VCaP (cell line): ENCODE data around the gene UBE4A.

Experiments
- H3K27ac ChIP-seq: fragments of 450-650 bp; 2 replicates; pipeline ENCODE4 v1.5.1; 2017
- TF ChIP-seq, protein P1 (sequence below): fragments of 450-650 bp; conservative IDR thresholded peaks from 2 replicates; pipeline ENCODE4 v1.5.1; 2017; ENCODE audit warnings: mild to moderate bottlenecking, moderate library complexity

Gene UBE4A

DNA sequence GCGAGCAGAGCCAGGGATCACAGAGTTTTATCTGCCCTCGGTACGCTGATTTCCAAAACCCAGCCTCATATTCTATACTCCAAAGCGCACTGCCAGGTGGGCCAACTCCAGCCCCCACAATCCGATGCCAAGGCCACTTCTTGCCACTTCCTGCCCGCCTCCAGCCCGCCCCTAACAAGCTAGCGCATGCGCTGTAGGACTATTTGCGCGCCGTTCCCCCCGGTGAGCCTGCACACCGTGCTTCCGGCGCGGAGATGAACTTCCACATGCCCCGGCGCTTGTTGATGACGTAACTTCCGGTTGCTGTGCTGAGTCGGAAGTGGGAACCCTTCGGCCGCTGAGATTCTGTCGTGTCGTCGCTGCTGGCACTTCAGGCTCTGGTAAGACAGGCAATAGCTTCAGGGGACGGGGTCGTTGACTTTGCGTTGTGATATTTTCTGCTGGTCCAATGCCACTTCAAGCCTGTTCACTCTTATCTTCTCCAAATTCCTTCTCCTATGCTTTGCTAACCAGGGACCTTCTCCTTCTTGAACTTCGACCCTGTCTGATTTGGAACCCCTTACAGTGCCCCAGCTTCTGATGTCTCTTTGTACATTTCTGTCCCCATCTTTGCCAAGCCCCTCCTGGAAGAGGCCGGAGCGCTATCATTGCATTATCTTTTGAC lies at the start of gene UBE4A:
Gene UBE4A, plus strand, starts transcription at position 306 of the 664 bp plus-strand sequence. CDS start 5,481 bp downstream, outside the sequence.
- peak within 1 kb of the TSS; percentile 69; the same call in 1 of the 2 replicates for H3K27ac ChIP-seq
- TF ChIP-seq, protein P1, sequence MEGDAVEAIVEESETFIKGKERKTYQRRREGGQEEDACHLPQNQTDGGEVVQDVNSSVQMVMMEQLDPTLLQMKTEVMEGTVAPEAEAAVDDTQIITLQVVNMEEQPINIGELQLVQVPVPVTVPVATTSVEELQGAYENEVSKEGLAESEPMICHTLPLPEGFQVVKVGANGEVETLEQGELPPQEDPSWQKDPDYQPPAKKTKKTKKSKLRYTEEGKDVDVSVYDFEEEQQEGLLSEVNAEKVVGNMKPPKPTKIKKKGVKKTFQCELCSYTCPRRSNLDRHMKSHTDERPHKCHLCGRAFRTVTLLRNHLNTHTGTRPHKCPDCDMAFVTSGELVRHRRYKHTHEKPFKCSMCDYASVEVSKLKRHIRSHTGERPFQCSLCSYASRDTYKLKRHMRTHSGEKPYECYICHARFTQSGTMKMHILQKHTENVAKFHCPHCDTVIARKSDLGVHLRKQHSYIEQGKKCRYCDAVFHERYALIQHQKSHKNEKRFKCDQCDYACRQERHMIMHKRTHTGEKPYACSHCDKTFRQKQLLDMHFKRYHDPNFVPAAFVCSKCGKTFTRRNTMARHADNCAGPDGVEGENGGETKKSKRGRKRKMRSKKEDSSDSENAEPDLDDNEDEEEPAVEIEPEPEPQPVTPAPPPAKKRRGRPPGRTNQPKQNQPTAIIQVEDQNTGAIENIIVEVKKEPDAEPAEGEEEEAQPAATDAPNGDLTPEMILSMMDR: no peak

GRCh38 chr11:118310271-118310670 lies 49.1 kb upstream of the UBE4A start:
- H3K27ac ChIP-seq: no peak overlapping the region
- TF ChIP-seq, protein P1: no peak

- H3K27ac ChIP-seq: no peak overlapping the region
These were observed 48.5 kb upstream of the UBE4A start for GRCh38 chr11:118310781-118311485.

GRCh38 chr11:118311518-118311917 lies 47.9 kb upstream of the UBE4A start:
- H3K27ac ChIP-seq: no peak overlapping the region
- TF ChIP-seq, protein P1: no peak

More at GRCh38 chr11:118310781-118311485, 48.5 kb upstream of the UBE4A start:
- TF ChIP-seq, protein P1: no peak

DNA sequence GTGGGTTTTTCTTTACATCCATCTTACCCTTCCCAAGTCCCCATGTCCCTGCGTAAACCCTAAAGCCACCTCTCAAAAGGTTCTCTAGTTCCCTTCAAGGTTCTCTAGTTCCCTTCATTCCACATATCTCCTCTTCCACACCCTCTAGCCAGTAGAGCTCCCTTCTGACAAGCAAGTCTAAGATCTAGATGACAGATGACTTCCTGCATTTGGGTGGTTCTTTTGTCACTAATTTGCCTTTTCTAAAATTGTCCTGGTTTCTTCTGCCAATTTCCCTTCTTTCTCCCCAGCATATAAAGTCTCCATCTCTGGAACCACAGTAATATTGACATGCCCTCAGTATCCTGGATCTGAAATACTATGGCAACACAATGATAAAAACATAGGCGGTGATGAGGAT lies 47.1 kb upstream of the UBE4A start:
- no peak overlapping the region for H3K27ac ChIP-seq
- TF ChIP-seq, protein P1: no peak

- H3K27ac ChIP-seq: no peak overlapping the region
These were observed 46.2 kb upstream of the UBE4A start for GRCh38 chr11:118313242-118313641.

DNA sequence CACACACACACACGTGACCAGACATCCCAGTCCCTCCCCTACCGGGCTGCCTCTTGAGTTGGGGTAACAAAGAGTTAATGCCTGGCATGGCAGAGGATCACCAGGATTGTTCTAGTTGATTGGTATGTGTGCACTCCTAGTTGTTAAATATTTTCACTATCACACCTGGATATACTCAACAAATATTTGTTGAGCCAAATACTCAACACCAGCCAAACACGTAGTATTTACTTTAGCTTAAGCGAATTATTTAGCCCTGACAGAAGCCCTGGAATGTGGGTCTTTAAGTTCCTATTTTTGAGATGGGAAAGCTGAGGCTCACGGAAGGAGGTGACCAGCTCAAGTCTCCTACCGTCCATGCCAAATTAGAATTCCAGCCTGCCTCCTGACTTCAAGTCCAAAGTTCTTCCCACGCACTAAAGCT lies 44.4 kb upstream of the UBE4A start:
- TF ChIP-seq, protein P1: no peak
- no peak overlapping the region for H3K27ac ChIP-seq

More at GRCh38 chr11:118313242-118313641, 46.2 kb upstream of the UBE4A start:
- TF ChIP-seq, protein P1: no peak
